Muscle layer of duodenum (tissue), 2 donors: Measurements from ENCODE around the gene TCEA2.

ENCODE experiments used
- H3K27ac ChIP-seq: one replicate; pipeline ENCODE4 v1.7.0; 2013; ENCODE audit warnings: mild to moderate bottlenecking, low read length
- H3K27me3 ChIP-seq: one replicate; pipeline ENCODE4 v1.7.0; 2013; ENCODE audit warnings: low read depth, mild to moderate bottlenecking, control low read depth, low read length
- H3K36me3 ChIP-seq, 2 donors: one replicate each; pipeline ENCODE4 v1.7.0; 2013; ENCODE audit warnings: low read length in 2 of 2, control low read depth in 1 of 2, mild to moderate bottlenecking in 1 of 2; ENCODE audit not compliant: insufficient read depth in 2 of 2, control insufficient read depth in 1 of 2
- H3K4me1 ChIP-seq, 2 donors: one replicate each; pipeline ENCODE4 v1.7.0; 2013; ENCODE audit warnings: low read length in 2 of 2, mild to moderate bottlenecking in 2 of 2, control low read depth in 1 of 2, moderate library complexity in 1 of 2; ENCODE audit not compliant: insufficient read depth in 2 of 2, control insufficient read depth in 1 of 2
- H3K4me3 ChIP-seq, 2 donors: one replicate each; pipeline ENCODE4 v1.7.0; 2013; ENCODE audit warnings: low read length in 2 of 2, low read depth in 1 of 2, mild to moderate bottlenecking in 1 of 2
- H3K9me3 ChIP-seq, 2 donors: one replicate each; pipeline ENCODE4 v1.7.0; 2013; ENCODE audit warnings: low read length in 2 of 2, control low read depth in 1 of 2, mild to moderate bottlenecking in 1 of 2; ENCODE audit not compliant: control insufficient read depth in 1 of 2
- donor health status: healthy.

The TCEA2 gene

GRCh38 chr20:64029293-64030117 is 33.5 kb upstream of the TCEA2 start:
- Histone ChIP-seq H3K4me3 (no peak overlapping the region), H3K27me3 (no peaks in the 10 kb centered on the region), H3K27ac (no peak overlapping the region), H3K36me3 (peaks cover 31 to 89% of the 10 kb centered on the region in 2 donors), H3K4me1 (peaks cover 0 to 18% of the 10 kb centered on the region in 2 donors), H3K9me3 (no peaks in the 10 kb centered on the region)

DNA sequence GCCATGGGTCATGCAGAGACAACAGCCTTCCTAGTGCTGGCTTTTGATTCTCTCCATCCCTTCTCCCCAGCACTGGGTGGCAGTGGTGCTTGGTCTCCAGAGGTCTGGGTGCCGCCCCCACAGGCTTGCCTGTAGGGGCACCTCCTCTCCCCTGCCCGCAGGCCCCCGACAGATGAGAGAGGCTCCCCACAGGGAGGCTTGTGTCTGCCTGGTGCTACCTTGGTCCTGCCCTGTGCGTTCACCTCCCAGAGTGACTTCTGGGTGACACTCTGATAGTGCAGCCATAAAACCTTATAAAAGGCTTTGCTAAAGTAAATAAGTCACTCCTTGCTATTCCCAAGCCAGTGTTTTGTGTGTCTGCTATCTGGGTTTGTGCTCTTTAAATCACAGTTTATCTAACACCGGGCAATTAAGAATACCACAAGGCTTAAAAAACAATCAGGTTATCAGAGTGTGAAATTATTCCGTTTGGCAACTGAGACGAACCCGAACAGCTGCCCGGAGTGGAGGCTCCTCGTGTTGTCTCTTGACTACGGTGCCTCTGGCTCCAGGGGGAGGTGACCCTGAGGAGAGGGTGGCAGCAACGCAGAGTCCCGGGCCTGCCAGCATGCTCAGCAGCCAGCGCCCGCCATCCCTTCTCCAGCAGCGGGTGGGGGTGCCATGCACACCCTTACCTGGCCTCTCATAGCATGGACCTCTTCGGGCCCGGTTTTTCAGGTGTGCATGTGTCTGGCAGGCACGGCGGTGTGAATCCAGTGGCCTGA is 32.4 kb upstream of the TCEA2 start:
- Histone ChIP-seq H3K4me1 (peaks cover 0 to 15% of the 10 kb centered on the region in 2 donors), H3K36me3 (peaks cover 27 to 82% of the 10 kb centered on the region in 2 donors), H3K9me3 (no peaks in the 10 kb centered on the region), H3K27ac (no peak overlapping the region), H3K4me3 (no peak overlapping the region), H3K27me3 (no peaks in the 10 kb centered on the region)

DNA sequence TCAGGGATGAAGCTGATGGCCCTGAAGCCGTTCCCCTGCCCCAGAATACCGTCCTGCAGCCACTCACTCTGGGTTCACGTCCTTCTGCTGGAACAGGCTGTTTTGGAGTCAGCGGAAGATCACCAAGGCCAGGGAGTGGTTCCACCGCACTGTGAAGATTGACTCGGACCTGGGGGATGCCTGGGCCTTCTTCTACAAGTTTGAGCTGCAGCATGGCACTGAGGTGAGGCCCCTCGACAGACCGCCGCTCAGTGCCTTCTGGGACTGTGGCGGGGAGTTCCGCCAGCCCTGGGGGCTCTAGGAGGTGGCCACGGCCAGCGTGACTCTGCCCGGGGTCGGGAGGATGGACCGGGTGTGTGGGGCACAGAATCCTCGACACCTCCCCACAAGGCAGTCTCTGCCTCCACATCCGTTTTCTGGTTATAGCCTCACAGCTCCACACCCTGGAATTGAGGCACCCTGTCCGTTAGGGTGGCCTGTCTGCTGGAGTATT is 31.1 kb upstream of the TCEA2 start:
- Histone ChIP-seq H3K4me3 (no peak overlapping the region), H3K4me1 (peaks cover 0 to 15% of the 10 kb centered on the region in 2 donors), H3K36me3 (peaks cover 20 to 70% of the 10 kb centered on the region in 2 donors), H3K27ac (no peak overlapping the region), H3K9me3 (no peaks in the 10 kb centered on the region), H3K27me3 (no peaks in the 10 kb centered on the region)

DNA sequence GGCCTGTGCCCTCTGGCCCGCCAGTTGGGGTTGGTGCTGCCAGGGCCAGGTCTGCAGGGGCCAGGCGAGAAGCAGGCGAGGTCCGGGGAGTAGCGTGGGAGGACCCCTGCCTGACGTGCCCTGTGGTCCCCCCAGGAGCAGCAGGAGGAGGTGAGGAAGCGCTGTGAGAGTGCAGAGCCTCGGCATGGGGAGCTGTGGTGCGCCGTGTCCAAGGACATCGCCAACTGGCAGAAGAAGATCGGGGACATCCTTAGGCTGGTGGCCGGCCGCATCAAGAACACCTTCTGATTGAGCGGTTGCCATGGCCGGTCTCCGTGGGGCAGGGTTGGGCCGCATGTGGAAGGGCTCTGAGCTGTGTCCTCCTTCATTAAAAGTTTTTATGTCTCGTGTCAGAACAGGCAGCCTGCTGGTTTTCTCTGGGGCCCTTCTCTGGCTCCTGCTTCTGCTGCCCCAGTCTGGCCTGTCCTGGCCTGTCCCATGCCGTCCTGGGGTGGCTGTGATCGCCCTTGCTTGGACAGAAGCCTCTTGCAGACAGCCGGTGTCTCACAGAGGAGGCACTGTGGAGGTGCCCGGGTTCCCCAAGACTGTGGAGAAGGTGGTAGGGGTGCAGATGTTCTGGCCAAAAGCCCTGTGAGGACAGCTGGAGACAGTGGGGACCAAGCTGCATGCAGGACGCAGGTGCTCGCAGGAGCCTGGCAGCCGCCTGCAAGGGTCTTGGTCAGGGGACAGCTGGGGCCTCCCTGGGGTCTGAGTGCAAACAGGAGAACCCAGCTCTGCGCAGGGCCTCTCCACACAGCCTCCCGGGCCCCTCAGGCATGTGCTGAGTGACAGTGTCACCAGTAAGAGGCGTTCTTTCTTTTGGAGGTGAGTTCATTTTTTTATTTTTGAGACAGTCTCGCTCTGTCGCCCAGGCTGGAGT is 30.0 kb upstream of the TCEA2 start:
- no peak overlapping the region for H3K4me3 ChIP-seq
- no peaks in the 10 kb centered on the region for H3K27me3 ChIP-seq
- H3K9me3 ChIP-seq, result no peaks in the 10 kb centered on the region
- peaks cover 10 to 59% of the 10 kb centered on the region in 2 donors for H3K36me3 ChIP-seq
- no peak overlapping the region for H3K27ac ChIP-seq
- peaks cover 0 to 11% of the 10 kb centered on the region in 2 donors for H3K4me1 ChIP-seq

- H3K27ac ChIP-seq, result no peak overlapping the region
- no peaks in the 10 kb centered on the region for H3K9me3 ChIP-seq
- H3K4me1 ChIP-seq, result peaks cover 0 to 17% of the 10 kb centered on the region in 2 donors
- no peak overlapping the region for H3K4me3 ChIP-seq
- H3K36me3 ChIP-seq, result peaks cover 10 to 49% of the 10 kb centered on the region in 2 donors
- no peaks in the 10 kb centered on the region for H3K27me3 ChIP-seq
Observed at GRCh38 chr20:64033981-64034493, 29.0 kb upstream of the TCEA2 start.

DNA sequence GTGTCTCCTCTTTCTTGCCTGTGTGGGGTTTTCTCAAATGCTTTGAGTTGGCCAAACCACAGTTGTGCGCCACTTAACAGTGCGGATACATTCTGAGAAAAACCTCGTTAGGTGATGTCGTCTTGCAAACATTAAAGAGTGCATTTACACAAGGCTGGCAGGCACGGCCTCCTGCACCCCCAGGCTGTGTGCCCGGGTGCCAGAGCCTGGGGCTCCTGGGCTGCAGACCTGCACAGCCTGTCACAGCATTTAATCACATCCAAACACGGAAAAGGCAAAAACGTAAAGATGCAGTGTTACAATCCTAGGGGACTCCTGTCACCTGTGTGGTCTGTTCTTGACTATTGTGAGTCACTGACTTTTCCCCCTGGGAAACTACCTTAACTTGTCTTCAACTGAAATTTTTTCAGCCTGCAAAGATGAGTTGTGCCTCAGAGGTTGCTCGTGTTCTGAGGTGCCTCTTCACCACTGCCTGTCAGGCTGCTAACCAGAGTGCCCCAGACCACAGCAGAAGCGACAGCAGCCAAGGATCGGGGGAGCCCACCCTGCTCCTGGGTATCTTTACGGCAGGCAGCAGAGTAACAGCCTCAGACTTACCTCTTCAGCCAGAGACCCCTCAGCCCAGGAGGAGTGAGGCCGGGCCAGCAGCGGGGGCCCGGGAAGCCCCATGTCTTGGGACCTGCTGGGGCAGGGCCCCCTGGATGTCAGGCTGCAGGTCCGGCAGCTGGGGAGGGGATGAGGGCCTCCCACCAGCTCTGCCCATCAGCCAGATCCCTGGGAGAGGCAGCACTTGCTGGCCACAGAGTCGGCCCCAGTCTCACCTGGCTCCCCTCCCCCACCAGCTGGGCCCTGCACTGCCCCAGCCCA is 27.7 kb upstream of the TCEA2 start:
- Histone ChIP-seq H3K36me3 (peaks cover 10 to 36% of the 10 kb centered on the region in 2 donors), H3K9me3 (no peaks in the 10 kb centered on the region), H3K4me3 (no peak overlapping the region), H3K27me3 (peaks cover 9% of the 10 kb centered on the region), H3K27ac (no peak overlapping the region), H3K4me1 (peaks cover 0 to 27% of the 10 kb centered on the region in 2 donors)

GRCh38 chr20:64035933-64036345 is 27.1 kb upstream of the TCEA2 start, which contains the start of gene C20orf204:
Gene C20orf204 (plus strand): TSS chr20:64036182. CDS start chr20:64036324, 142 bp downstream.
- Histone ChIP-seq H3K27me3 (peaks cover 15% of the 10 kb centered on the region), H3K9me3 (no peaks in the 10 kb centered on the region), H3K36me3 (peaks cover 6 to 30% of the 10 kb centered on the region in 2 donors), H3K4me3 (no peak within 1 kb of the TSS), H3K4me1 (peaks cover 0 to 27% of the 10 kb centered on the region in 2 donors), H3K27ac (no peak within 1 kb of the TSS)

- Histone ChIP-seq H3K4me3 (no peak overlapping the region), H3K9me3 (no peaks in the 10 kb centered on the region), H3K4me1 (peaks cover 0 to 27% of the 10 kb centered on the region in 2 donors), H3K27me3 (peaks cover 21% of the 10 kb centered on the region), H3K27ac (no peak overlapping the region), H3K36me3 (peaks cover 6 to 27% of the 10 kb centered on the region in 2 donors)
Observed at GRCh38 chr20:64036346-64037198, 26.4 kb upstream of the TCEA2 start.

DNA sequence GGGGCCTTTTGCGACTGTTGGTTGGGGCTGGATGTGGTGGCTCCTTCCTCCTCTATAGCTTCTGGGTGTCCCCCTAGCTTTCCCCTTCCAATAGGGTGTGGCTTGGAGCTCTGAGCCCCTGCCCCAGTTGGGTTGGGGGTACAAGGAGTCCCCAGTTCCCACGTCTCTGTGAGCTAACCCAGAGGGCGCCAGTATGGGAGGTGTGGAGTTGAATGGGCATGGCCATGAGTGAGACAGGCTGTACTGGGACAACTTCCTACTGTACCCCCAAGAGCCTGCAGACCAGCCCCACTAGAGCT is 25.9 kb upstream of the TCEA2 start:
- H3K27me3 ChIP-seq, result peaks cover 27% of the 10 kb centered on the region
- H3K4me1 ChIP-seq, result peaks cover 0 to 28% of the 10 kb centered on the region in 2 donors
- no peak overlapping the region for H3K27ac ChIP-seq
- H3K9me3 ChIP-seq, result no peaks in the 10 kb centered on the region
- H3K4me3 ChIP-seq, result no peak overlapping the region
- peaks cover 6 to 24% of the 10 kb centered on the region in 2 donors for H3K36me3 ChIP-seq
